IMR-90 (cell line): ENCODE results near the gene C13orf42. TPM values are rescaled to one million over a fixed set of nuclear protein-coding genes. Genes with fewer than 3 reads are reported as not detected.

ENCODE experiments used
- ATAC-seq: fragments of 200-7000 bp; cut with Tn5 transposase; 2 replicates; pipeline ENCODE4 v1.9.1; 2020; ENCODE audit warnings: low read depth, mild to moderate bottlenecking, moderate library complexity
- BruUV-seq: library from RNA; stranded (reverse); fragments of 400-500 nt; replicated peaks from 2 replicates; lab custom pipeline; 2021; lab: Mats Ljungman, UMichigan
- CTCF ChIA-PET: fragments of 300-600 bp; formaldehyde crosslinking; extraction: SDS; loops from one replicate; lab custom pipeline; 2021; ENCODE audit warnings: antibody characterized with exemption; lab: Yijun Ruan, JAX
- POLR2A ChIA-PET: fragments of 300-600 bp; sonication (Branson Sonifier 250); formaldehyde crosslinking; loops from one replicate; lab custom pipeline; 2022; ENCODE audit warnings: antibody characterized with exemption; ENCODE audit not compliant: unreplicated experiment; lab: Charles Lee
- DNase-seq: peaks from one replicate; pipeline ENCODE4 v3.0.0; 2013
- H2AFZ ChIP-seq: replicated peaks from 2 replicates; pipeline ENCODE3; 2013; ENCODE audit warnings: low read length, mild to moderate bottlenecking; ENCODE audit not compliant: poor library complexity
- H2AK5ac ChIP-seq: 2 replicates; pipeline ENCODE4 v1.6.1; 2013; ENCODE audit warnings: low read depth, low read length, inconsistent platforms
- H2AK9ac ChIP-seq: replicated peaks from 2 replicates; pipeline ENCODE3; 2013; ENCODE audit warnings: mild to moderate bottlenecking, low read depth, low read length, moderate library complexity; ENCODE audit not compliant: poor library complexity
- H2BK120ac ChIP-seq: 2 replicates; pipeline ENCODE4 v1.6.1; 2013; ENCODE audit warnings: low read depth, low read length, inconsistent platforms
- H2BK15ac ChIP-seq: 3 replicates; pipeline ENCODE4 v1.6.1; 2013; ENCODE audit warnings: low read depth, low read length, inconsistent platforms
- H2BK20ac ChIP-seq: 2 replicates; pipeline ENCODE4 v1.6.1; 2013; ENCODE audit warnings: low read depth, mild to moderate bottlenecking, inconsistent platforms, low read length, moderate library complexity
- H2BK5ac ChIP-seq: 2 replicates; pipeline ENCODE4 v1.6.1; 2013; ENCODE audit warnings: mild to moderate bottlenecking, low read depth, low read length, inconsistent platforms; ENCODE audit not compliant: poor library complexity, severe bottlenecking
- H3K14ac ChIP-seq: replicated peaks from 2 replicates; pipeline ENCODE4 v1.6.1; 2013; ENCODE audit warnings: low read depth, low read length, inconsistent platforms
- H3K18ac ChIP-seq: 2 replicates; pipeline ENCODE4 v1.6.1; 2013; ENCODE audit warnings: low read depth, low read length, control low read depth
- H3K23ac ChIP-seq: 2 replicates; pipeline ENCODE4 v1.6.1; 2013; ENCODE audit warnings: low read depth, low read length, inconsistent platforms
- H3K27ac ChIP-seq: 2 replicates; pipeline ENCODE4 v1.5.1; 2013; ENCODE audit warnings: mild to moderate bottlenecking, control low read depth, low read length; ENCODE audit not compliant: insufficient read depth
- H3K27me3 ChIP-seq: 2 replicates; pipeline ENCODE4 v1.6.1; 2013; ENCODE audit warnings: low read length; ENCODE audit not compliant: control insufficient read depth, insufficient read depth
- H3K36me3 ChIP-seq: 2 replicates; pipeline ENCODE4 v1.6.1; 2013; ENCODE audit warnings: low read length, mixed read lengths; ENCODE audit not compliant: control insufficient read depth, insufficient read depth
- H3K4ac ChIP-seq: 2 replicates; pipeline ENCODE4 v1.6.1; 2013; ENCODE audit warnings: low read depth, low read length, inconsistent platforms
- H3K4me1 ChIP-seq: 2 replicates; pipeline ENCODE4 v1.6.1; 2013; ENCODE audit warnings: low read length, mixed read lengths; ENCODE audit not compliant: control insufficient read depth, insufficient read depth
- H3K4me2 ChIP-seq: 2 replicates; pipeline ENCODE4 v1.6.1; 2013; ENCODE audit warnings: low read depth, mild to moderate bottlenecking, control low read depth, low read length, moderate library complexity
- H3K4me3 ChIP-seq: 2 replicates; pipeline ENCODE4 v1.5.1; 2013; ENCODE audit warnings: low read depth, mild to moderate bottlenecking, control low read depth, low read length, moderate library complexity; ENCODE audit not compliant: insufficient read depth
- H3K56ac ChIP-seq: 2 replicates; pipeline ENCODE4 v1.6.1; 2013; ENCODE audit warnings: low read length, inconsistent platforms; ENCODE audit not compliant: insufficient read depth; ENCODE audit errors: extremely low read depth
- H3K79me1 ChIP-seq, 2 experiments: 2 replicates each; pipeline ENCODE4 v1.6.1; 2013; ENCODE audit warnings: low read length in 2 of 2, inconsistent platforms in 1 of 2, low read depth in 1 of 2
- H3K9ac ChIP-seq: 2 replicates; pipeline ENCODE4 v1.6.1; 2013; ENCODE audit warnings: low read depth, low read length, control low read depth
- H3K9me1 ChIP-seq: 2 replicates; pipeline ENCODE4 v1.6.1; 2013; ENCODE audit warnings: low read length, inconsistent platforms; ENCODE audit not compliant: insufficient read depth
- H3K9me3 ChIP-seq: 2 replicates; pipeline ENCODE4 v1.6.1; 2013; ENCODE audit warnings: low read length; ENCODE audit not compliant: control insufficient read depth, insufficient read depth
- H4K20me1 ChIP-seq: 2 replicates; pipeline ENCODE4 v1.6.1; 2013; ENCODE audit warnings: low read length, inconsistent platforms; ENCODE audit not compliant: insufficient read depth
- H4K5ac ChIP-seq: 2 replicates; pipeline ENCODE4 v1.6.1; 2013; ENCODE audit warnings: mild to moderate bottlenecking, low read depth, low read length, control low read depth
- H4K8ac ChIP-seq, 2 experiments: 2 replicates each; pipeline ENCODE4 v1.6.1; 2013; ENCODE audit warnings: low read depth in 2 of 2, low read length in 2 of 2, control low read depth in 1 of 2, inconsistent platforms in 1 of 2
- H4K91ac ChIP-seq: 2 replicates; pipeline ENCODE4 v1.6.1; 2013; ENCODE audit warnings: low read depth, low read length, inconsistent platforms; ENCODE audit not compliant: insufficient read depth
- BHLHE40 ChIP-seq: fragments of 150-350 bp; IDR thresholded peaks from 2 replicates; pipeline ENCODE4 v1.6.1; 2016; ENCODE audit warnings: mild to moderate bottlenecking, low read depth, low read length
- CEBPB ChIP-seq: IDR thresholded peaks from 2 replicates; pipeline ENCODE4 v1.6.1; 2012; ENCODE audit warnings: low read depth, low read length, improper control_type of control experiment
- CHD1 ChIP-seq: IDR thresholded peaks from 2 replicates; pipeline ENCODE4 v1.6.1; 2012; ENCODE audit warnings: low read depth, low read length, improper control_type of control experiment
- CTCF ChIP-seq: conservative IDR thresholded peaks from 2 replicates; pipeline ENCODE4 v1.5.1; 2012; ENCODE audit warnings: mild to moderate bottlenecking, low read depth, low read length, improper control_type of control experiment
- FOS ChIP-seq: fragments of 150-350 bp; IDR thresholded peaks from 2 replicates; pipeline ENCODE4 v1.6.1; 2016; ENCODE audit warnings: low read depth, low read length
- MAFK ChIP-seq: IDR thresholded peaks from 2 replicates; pipeline ENCODE4 v1.6.1; 2012; ENCODE audit warnings: low read depth, low read length, improper control_type of control experiment
- MAZ ChIP-seq: IDR thresholded peaks from 2 replicates; pipeline ENCODE4 v1.6.1; 2012; ENCODE audit warnings: low read depth, mild to moderate bottlenecking, low read length, improper control_type of control experiment, moderate library complexity, borderline replicate concordance
- MXI1 ChIP-seq: IDR thresholded peaks from 2 replicates; pipeline ENCODE4 v1.6.1; 2012; ENCODE audit warnings: low read depth, mild to moderate bottlenecking, low read length, moderate library complexity, borderline replicate concordance
- NFE2L2 ChIP-seq: fragments of 150-350 bp; IDR thresholded peaks from 2 replicates; pipeline ENCODE4 v1.6.1; 2016; ENCODE audit warnings: low read depth, mild to moderate bottlenecking, low read length
- POLR2A ChIP-seq: IDR thresholded peaks from 2 replicates; pipeline ENCODE4 v1.6.1; 2012; ENCODE audit warnings: mild to moderate bottlenecking, low read depth, low read length
- RAD21 ChIP-seq: IDR thresholded peaks from 2 replicates; pipeline ENCODE4 v1.6.1; 2012; ENCODE audit warnings: low read length, improper control_type of control experiment
- RCOR1 ChIP-seq: IDR thresholded peaks from 2 replicates; pipeline ENCODE4 v1.6.1; 2012; ENCODE audit warnings: mild to moderate bottlenecking, low read length, improper control_type of control experiment; ENCODE audit not compliant: insufficient replicate concordance
- RFX5 ChIP-seq: IDR thresholded peaks from 2 replicates; pipeline ENCODE4 v1.8.0; 2012; ENCODE audit warnings: low read depth, mild to moderate bottlenecking, low read length, moderate library complexity
- SMC3 ChIP-seq: fragments of 150-350 bp; IDR thresholded peaks from 2 replicates; pipeline ENCODE4 v1.6.1; 2016; ENCODE audit warnings: low read depth, mild to moderate bottlenecking, antibody characterized with exemption, low read length, moderate library complexity
- WGBS, 2 experiments: methylation state at CpG; one replicate each; pipeline versions ENCODE4 v1.1.5 to v1.1.7; 2013; ENCODE audit warnings: missing lambda C conversion rate in 2 of 2; ENCODE audit not compliant: insufficient read length in 1 of 2; ENCODE audit errors: extremely low coverage in 2 of 2; 5-methylcytosine and 5-hydroxymethylcytosine counted together
- dilution Hi-C: fragments of 300-500 bp; cut with HindIII; formaldehyde crosslinking; loops from one replicate; pipeline ENCODE4 v1.14.3; 2018; ENCODE audit warnings: low sequenced_read_pairs; ENCODE audit not compliant: unreplicated experiment
- in situ Hi-C: fragments of 300-500 bp; cut with MboI; formaldehyde crosslinking; loops from 3 replicates; pipeline ENCODE4 v1.14.3; 2019; ENCODE audit warnings: low sequenced_read_pairs, inconsistent platforms, mixed read lengths
- intact Hi-C: fragments of 100-400 bp; cut with micrococcal nuclease; formaldehyde crosslinking; loops from 2 replicates; pipeline ENCODE4 v1.10.0; 2022
- polyA plus RNA-seq, 3 experiments: library from polyadenylated mRNA; depleted of rRNA; stranded (reverse); fragments of >200 nt; gene quantifications; 2 replicates each; pipeline ENCODE4 v1.2.3, GENCODE V29; 2012; ENCODE audit warnings: low replicate concordance in 1 of 3
- total RNA-seq: library from RNA; depleted of rRNA; stranded (reverse); fragments of >200 nt; gene quantifications from 2 replicates; pipeline ENCODE4 v1.2.3, GENCODE V29; 2012
- TF ChIP-seq, protein P1 (sequence below): fragments of 150-350 bp; IDR thresholded peaks from 2 replicates; pipeline ENCODE4 v1.6.1; 2017; ENCODE audit warnings: mild to moderate bottlenecking, antibody characterized with exemption, low read length, low read depth
- TF ChIP-seq, protein P2 (sequence below): fragments of 150-350 bp; IDR thresholded peaks from 2 replicates; pipeline ENCODE4 v1.6.1; 2016; ENCODE audit warnings: low read depth, mild to moderate bottlenecking, low read length, moderate library complexity, borderline replicate concordance

C13orf42 gene
- total and polyA plus RNA-seq, 2 of the 4 experiments (the other 2 are of a cell fraction), result not detected

- Histone ChIP-seq H2BK5ac (no peak overlapping the region), H3K9me3 (no peaks in the 10 kb centered on the region), H2BK120ac (no peak overlapping the region), H2BK15ac (no peak overlapping the region), H3K27me3 (peaks cover 2% of the 10 kb centered on the region; the same call in 1 of the 2 replicates), H3K4me3 (no peak overlapping the region), H3K36me3 (no peaks in the 10 kb centered on the region), H3K9ac (no peak overlapping the region), H3K27ac (no peak overlapping the region), H4K8ac (no peak overlapping the region), H4K91ac (no peak overlapping the region), H3K56ac (no peak overlapping the region), H3K79me1 (no peaks in the 10 kb centered on the region), H3K4ac (no peak overlapping the region), H2AFZ (no peak overlapping the region), H2AK9ac (no peak overlapping the region), H3K4me2 (no peak overlapping the region), H2AK5ac (no peak overlapping the region), H4K5ac (no peak overlapping the region), H3K23ac (no peak overlapping the region), H3K9me1 (0 out of 2 replicates have a peak, but pooled peaks cover 2% of the 10 kb centered on the region), H3K4me1 (no peaks in the 10 kb centered on the region), H3K18ac (no peak overlapping the region), H3K14ac (no peak overlapping the region), H2BK20ac (no peak overlapping the region), H4K20me1 (no peaks in the 10 kb centered on the region)
- POLR2A ChIA-PET, result no interaction called here
- no TSS peak for BruUV-seq
- DNase-seq (no peak), ATAC-seq (no peak)
- in situ Hi-C loops (loop anchor here (25.0 kb wide), 1 partner anchor 977 kb away; no protein-coding TSS in a partner anchor), intact Hi-C loops (no loop called here), dilution Hi-C loops (no loop called here)
- TF ChIP-seq MAZ (no peak), CHD1 (no peak), POLR2A (no peak), RAD21 (no peak), RFX5 (no peak), MXI1 (no peak), RCOR1 (no peak), BHLHE40 (no peak), CTCF (no peak), MAFK (no peak), NFE2L2 (no peak), FOS (no peak), CEBPB (no peak), SMC3 (no peak)
- TF ChIP-seq, protein P1, sequence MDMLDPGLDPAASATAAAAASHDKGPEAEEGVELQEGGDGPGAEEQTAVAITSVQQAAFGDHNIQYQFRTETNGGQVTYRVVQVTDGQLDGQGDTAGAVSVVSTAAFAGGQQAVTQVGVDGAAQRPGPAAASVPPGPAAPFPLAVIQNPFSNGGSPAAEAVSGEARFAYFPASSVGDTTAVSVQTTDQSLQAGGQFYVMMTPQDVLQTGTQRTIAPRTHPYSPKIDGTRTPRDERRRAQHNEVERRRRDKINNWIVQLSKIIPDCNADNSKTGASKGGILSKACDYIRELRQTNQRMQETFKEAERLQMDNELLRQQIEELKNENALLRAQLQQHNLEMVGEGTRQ, result no peak
- TF ChIP-seq, protein P2, sequence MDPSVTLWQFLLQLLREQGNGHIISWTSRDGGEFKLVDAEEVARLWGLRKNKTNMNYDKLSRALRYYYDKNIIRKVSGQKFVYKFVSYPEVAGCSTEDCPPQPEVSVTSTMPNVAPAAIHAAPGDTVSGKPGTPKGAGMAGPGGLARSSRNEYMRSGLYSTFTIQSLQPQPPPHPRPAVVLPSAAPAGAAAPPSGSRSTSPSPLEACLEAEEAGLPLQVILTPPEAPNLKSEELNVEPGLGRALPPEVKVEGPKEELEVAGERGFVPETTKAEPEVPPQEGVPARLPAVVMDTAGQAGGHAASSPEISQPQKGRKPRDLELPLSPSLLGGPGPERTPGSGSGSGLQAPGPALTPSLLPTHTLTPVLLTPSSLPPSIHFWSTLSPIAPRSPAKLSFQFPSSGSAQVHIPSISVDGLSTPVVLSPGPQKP, result no peak
- CTCF ChIA-PET, result no interaction called here
- WGBS, 2 experiments, result 71% methylated on average over 1 of the region's 8 CpGs; no CpG with 5 or more reads in 1 of the 2 experiments
These were observed 23.8 kb upstream of the C13orf42 start for GRCh38 chr13:51134763-51135365.
